Stimulated activated CD8-positive, alpha-beta memory T cell treated with anti-CD3 and anti-CD28 coated beads, Interleukin-7, amount 100 ng/mL, for 4 hours (primary cell): Measurements from ENCODE around the gene ATG13.

Experiments used
- DNase-seq, 2 donors: peaks; one replicate each; pipeline ENCODE4 v3.0.0-alpha.2; 2020; ENCODE audit warnings: low read depth in 2 of 2

The ATG13 gene

GRCh38 chr11:46607516-46607915 is 9.8 kb upstream of the ATG13 start:
- DNase-seq: no peak

DNA sequence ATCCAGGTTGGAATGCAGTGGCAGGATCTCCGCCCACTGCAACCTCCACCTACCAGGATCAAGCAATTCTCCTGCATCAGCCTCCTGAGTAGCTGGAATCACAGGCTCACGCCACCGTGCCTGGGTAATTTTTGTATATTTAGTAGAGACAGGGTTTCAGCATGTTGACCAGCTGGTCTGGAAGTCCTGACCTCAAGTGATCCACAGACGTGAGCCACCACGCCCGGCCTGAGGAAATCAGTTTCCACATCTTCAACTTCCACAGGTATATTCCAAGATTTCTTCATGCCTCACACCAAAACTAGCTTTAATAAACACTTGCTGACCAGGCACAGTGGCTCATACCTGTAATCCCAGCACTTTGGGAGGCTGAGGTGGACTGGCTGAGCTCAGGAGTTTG is 8.0 kb upstream of the ATG13 start:
- no peak for DNase-seq

GRCh38 chr11:46611526-46612304 is 5.6 kb upstream of the ATG13 start:
- DNase-seq: no peak

DNA sequence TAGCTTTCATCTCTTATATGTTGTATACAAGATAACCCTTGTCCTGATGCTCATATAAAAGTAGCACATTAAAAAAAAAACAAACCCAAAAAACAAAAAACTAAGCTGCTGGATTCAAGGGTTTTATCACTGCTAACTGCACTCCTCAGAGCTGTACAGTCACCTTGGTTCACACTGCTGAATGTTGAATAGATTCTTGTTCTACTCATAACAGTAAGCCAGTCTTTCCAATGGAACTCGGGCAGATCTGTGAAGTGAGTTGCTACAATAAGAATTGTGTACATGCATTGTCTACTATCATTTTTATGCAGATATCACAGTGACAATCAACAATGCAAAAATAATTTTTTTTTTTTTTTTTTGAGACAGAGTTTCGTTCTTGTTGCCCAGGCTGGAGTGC is 5.0 kb upstream of the ATG13 start:
- no peak for DNase-seq

GRCh38 chr11:46615756-46616155 is 1.6 kb upstream of the ATG13 start:
- no peak for DNase-seq

DNA sequence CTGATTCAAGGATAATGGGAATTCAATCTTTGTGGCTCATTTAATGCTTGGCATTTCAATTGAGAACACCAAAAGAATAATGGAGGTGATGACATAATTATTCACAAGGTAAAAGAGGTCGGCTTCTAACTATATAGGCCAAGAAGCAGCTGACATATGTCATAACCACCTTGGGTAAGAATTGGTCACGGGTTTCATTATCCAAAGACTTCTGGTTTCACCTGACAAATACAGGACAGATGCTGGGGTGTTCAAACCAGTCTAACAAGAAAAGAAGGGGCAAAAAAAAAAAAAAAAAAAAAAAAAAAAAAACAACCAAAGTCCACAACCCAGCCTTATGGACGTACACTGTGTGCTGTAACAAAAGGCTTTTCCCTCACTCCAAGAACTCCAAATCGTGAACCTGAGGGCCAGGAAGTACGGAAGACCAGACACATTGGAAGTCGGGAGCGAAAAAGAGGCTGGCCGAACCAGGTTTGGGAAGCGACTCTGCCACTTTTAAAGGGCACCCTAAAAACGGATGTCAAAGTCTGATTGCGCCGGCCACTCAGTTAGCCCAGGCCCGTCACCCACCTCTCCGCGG is 711 bp upstream of the ATG13 start:
- no peak for DNase-seq

- DNase-seq: no peak
Measured at GRCh38 chr11:46617972-46618314, 590 bp downstream of the ATG13 start.

DNA sequence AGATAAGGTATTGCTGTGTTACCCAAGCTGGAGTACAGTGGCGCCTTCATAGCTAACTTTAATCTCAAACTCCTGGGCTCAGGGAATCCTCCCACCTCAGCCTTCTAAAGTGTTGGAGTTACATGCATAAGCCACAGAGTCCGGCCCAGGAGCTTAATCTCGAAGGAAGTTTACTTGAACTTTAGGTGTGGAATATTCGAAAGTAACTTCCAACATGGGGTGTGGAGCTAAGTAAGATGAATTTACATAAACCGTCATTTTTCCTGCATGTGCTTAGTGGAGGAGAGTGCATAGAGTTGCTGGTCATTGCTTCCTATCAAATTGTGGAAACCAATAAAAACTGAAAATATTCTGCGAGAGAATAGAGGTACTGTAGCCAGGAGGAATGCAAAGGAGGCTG is 1.5 kb downstream of the ATG13 start:
- no peak for DNase-seq

- DNase-seq: no peak
Measured at GRCh38 chr11:46625406-46625805, 8.1 kb downstream of the ATG13 start.

DNA sequence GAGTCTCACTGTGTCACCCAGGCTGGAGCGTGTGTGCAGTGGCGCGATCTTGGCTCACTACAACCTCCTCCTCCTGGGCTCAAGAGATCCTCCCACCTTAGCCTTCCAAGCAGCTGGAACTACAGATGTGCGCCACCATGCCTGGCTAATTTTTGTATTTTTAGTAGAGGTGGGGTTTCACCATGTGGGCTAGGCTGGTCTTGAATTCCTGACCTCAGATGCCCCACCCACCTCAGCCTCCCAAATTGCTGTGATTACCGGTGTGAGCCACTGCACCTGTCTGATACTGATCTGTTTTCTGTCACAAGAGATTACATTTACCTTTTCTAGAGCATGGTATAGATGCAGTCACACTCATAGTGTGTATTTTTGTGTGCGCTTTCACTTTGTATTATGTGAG is 11.6 kb downstream of the ATG13 start:
- DNase-seq: no peak

DNA sequence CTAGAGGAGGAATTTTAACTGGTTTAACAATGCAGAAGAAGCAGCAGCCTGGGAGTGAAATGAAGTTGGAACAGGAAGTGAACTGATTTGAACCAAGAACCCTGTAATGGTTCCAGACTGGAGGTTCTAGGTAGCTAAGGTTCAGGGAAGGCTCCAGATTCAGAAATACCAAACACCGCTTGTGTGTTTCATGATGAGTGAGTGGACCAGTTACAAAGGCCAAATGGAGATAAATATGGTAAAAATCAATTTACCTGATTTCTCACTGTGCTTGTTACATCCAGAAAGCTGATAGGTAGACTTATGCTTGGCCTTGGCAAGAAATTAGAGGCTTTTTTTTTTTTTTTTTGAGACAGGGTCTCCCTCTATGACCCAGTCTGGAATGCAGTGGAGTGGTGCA is 12.9 kb downstream of the ATG13 start:
- DNase-seq: no peak

- DNase-seq: no peak
Measured at GRCh38 chr11:46631676-46632075, 14.3 kb downstream of the ATG13 start.

DNA sequence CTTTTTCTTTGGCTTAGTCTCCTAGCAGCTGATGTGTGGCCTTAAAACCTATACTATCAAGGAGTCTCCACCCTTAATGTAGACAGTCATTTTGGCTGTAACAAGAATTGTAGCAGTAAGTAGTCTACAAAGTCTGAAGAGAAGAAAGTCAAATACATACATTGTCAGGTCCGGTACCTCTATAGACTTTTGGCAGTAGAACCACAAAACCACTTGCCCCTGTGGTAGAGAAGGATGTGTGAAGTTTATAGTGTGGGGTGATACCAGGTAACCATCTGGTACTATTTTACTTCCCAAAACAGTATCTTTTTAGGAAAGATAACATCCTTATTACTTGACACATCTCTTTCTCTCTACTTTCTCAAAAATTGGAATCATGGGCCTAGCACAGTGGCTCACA is 15.1 kb downstream of the ATG13 start:
- no peak for DNase-seq

GRCh38 chr11:46633291-46634217 is 16.2 kb downstream of the ATG13 start:
- no peak for DNase-seq

DNA sequence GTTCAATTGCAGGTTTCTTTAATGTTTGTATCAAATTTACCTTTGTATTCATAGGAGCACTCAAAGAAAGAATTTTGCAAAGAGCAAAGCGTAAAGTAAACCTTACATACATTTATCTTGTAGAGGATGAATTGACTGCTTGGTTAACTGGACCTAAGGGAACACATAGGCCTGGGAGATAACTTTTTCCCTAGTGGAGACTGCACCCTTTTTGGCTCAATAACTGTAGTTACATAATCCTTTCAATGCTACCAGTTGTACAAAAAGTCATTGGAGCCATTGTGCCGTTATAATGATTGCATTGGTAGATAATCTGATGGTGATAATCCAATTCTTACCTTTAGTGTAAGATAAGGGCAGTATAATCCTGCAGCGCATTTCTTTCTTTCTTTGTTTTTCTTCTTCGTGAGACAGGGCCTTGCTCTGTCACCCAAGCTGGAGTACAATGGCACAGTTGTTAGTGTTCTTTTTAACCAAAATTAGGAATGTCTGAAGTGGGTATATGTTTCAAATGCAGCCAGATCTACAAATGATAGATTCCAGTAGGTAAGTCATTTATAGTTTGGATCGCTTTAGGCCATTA is 18.3 kb downstream of the ATG13 start:
- no peak for DNase-seq

GRCh38 chr11:46637546-46637945 is 20.2 kb downstream of the ATG13 start:
- DNase-seq: no peak

DNA sequence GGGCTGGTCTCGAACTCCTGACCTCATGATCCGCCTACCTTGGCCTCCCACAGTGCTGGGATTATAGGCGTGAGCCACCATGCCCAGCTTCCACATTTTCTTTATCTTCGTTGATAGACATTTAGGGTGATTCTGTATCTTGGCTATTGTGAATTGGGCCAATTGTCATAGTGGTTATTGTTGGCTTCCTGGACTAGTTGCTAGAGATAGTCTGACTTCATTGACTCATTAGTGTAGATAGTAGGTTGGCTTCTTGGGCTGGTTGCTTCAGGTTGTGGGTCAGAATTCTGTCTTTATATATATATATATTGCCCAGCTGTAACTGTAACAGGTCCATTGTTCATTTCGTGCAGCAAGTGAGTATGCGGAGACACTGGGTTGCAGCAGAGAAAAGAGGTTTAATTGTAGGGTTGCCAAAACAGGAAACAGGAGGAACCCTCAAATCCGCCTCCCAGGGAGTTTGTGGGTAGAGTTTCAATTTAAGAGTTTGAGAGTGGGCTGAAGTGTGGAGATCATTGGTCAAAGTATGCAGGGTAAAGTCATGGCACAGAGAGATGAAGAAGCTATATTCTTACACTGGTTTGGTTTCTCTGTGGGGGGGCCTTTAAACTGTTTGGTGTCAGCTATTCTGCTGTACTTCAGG is 22.0 kb downstream of the ATG13 start:
- DNase-seq: no peak

DNA sequence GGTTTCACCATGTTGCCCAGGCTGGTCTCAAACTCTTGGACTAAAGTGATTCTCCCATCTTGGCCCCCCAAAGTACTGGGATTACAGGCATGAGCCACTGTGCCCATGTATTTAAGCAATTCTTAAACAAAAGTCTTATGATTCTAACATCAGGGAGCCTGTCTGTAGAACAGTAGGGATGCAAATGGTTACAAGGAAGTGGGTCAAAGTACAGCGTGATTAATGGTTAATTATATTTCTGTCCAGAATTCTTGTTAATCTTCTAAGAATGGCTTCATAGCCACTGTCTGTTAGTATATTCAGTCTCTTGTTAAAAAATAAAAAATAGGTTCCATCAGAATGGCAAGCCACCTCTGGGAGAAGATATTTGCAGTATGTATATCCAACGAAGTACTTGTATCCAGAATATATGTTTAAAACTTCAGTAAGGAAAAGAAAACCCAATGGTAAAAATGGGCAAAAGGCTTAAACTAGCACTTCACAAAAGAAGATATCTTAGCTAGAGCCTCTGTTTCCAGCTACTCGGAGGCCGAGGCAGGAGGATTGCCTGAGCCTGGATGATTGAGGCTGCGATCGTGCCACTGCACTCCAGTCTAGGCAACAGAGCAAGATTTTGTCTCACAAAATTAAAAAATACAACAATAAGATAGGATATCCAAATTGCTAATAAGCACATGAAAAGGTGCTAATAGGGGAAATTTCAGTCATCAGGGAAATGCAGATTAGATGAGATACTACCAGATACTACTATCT is 22.9 kb downstream of the ATG13 start:
- no peak for DNase-seq

- DNase-seq: no peak
Measured at GRCh38 chr11:46641639-46642038, 24.3 kb downstream of the ATG13 start.

GRCh38 chr11:46642627-46643335 is 25.4 kb downstream of the ATG13 start:
- no peak for DNase-seq

DNA sequence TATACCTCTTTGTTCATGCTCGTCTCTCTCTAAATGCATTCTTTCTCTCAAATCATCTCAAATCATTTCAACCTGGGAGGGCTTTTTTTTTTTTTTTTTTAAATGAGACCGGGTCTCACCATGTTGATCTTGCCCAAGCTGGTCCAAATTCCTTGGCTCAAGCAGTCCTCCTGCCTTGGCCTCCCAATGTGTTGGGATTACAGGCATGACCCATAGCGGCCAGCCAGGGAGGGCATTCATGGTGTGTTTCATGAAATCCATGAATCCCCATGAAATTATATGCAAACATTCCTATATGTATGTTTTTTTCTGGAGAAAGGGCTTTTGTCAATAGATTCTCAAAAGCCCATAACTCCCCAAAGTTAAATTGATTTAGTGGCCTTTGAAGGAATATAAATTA is 26.2 kb downstream of the ATG13 start:
- DNase-seq: no peak
